SK-N-SH (cell line): Measurements from ENCODE around the gene IQCE. TPM values are rescaled to one million over a fixed set of nuclear protein-coding genes. Genes with fewer than 3 reads are reported as not detected.

Experiments used
- CTCF ChIA-PET: fragments of 300-600, 350-600 bp; formaldehyde crosslinking; extraction: SDS; loops from one replicate; lab custom pipeline; 2021; lab: Yijun Ruan, JAX
- POLR2A ChIA-PET: fragments of 350-600 bp; sonication (Branson Sonifier 250); formaldehyde crosslinking; extraction: SDS; loops from one replicate; lab custom pipeline; 2020; ENCODE audit warnings: antibody characterized with exemption, inconsistent platforms; lab: Yijun Ruan, JAX
- DNase-seq: peaks from one replicate; pipeline ENCODE4 v3.0.0; 2012
- H2AFZ ChIP-seq: fragments of 200-600 bp; sonication (generic); 2 replicates; pipeline ENCODE4 v1.8.1; 2016; ENCODE audit warnings: antibody characterized with exemption, mild to moderate bottlenecking, low read depth
- H3F3A ChIP-seq: fragments of 200-600 bp; sonication (generic); replicated peaks from 2 replicates; pipeline ENCODE3; 2016; ENCODE audit warnings: antibody characterized with exemption, mild to moderate bottlenecking; ENCODE audit not compliant: insufficient read depth
- H3K27ac ChIP-seq, 2 experiments: fragments of 200-500 bp in 1 of 2; fragments of 200-600 bp in 1 of 2; sonication (Bioruptor generic) in 1 of 2; sonication (generic), shearing (Covaris generic) in 1 of 2; 2 replicates each; pipeline versions ENCODE4 v1.5.1 to v1.6.1; 2014 to 2016; ENCODE audit warnings: low read depth in 2 of 2, inconsistent platforms in 1 of 2, low read length in 1 of 2, mild to moderate bottlenecking in 1 of 2, mixed read lengths in 1 of 2
- H3K27me3 ChIP-seq: fragments of 200-600 bp; sonication (generic), shearing (Covaris generic); 2 replicates; pipeline ENCODE4 v1.6.1; 2016; ENCODE audit warnings: mixed run types; ENCODE audit not compliant: insufficient read depth
- H3K36me3 ChIP-seq, 2 experiments: fragments of 200-500 bp in 1 of 2; fragments of 200-600 bp in 1 of 2; sonication (Bioruptor generic) in 1 of 2; sonication (generic) in 1 of 2; replicated peaks in 1 of 2; 2 replicates each; pipeline versions ENCODE3 to v1.5.1; 2014 to 2016; ENCODE audit warnings: low read length in 1 of 2, mild to moderate bottlenecking in 1 of 2; ENCODE audit not compliant: insufficient read depth in 2 of 2, control insufficient read depth in 1 of 2
- H3K4me1 ChIP-seq, 2 experiments: fragments of 200-500 bp in 1 of 2; fragments of 200-600 bp in 1 of 2; sonication (Bioruptor generic) in 1 of 2; sonication (generic), shearing (Covaris generic) in 1 of 2; 2 replicates each; pipeline versions ENCODE4 v1.5.1 to v1.6.1; 2014 to 2016; ENCODE audit warnings: low read depth in 1 of 2, low read length in 1 of 2, mixed run types in 1 of 2; ENCODE audit not compliant: insufficient read depth in 2 of 2, control insufficient read depth in 1 of 2
- H3K4me2 ChIP-seq: fragments of 200-600 bp; sonication (generic), shearing (Covaris generic); 2 replicates; pipeline ENCODE4 v1.6.1; 2017; ENCODE audit warnings: mixed run types
- H3K4me3 ChIP-seq, 2 experiments: fragments of 200-500 bp in 1 of 2; fragments of 200-600 bp in 1 of 2; sonication (Bioruptor generic) in 1 of 2; sonication (generic), shearing (Covaris generic) in 1 of 2; 2 replicates each; pipeline versions ENCODE4 v1.5.1 to v1.8.1; 2014 to 2016; ENCODE audit warnings: low read depth in 2 of 2, inconsistent platforms in 1 of 2, low read length in 1 of 2, mild to moderate bottlenecking in 1 of 2, mixed read lengths in 1 of 2, moderate library complexity in 1 of 2
- H3K79me2 ChIP-seq: fragments of 200-600 bp; sonication (generic); 2 replicates; pipeline ENCODE4 v1.8.1; 2017; ENCODE audit warnings: mild to moderate bottlenecking; ENCODE audit not compliant: insufficient read depth
- H3K9ac ChIP-seq: fragments of 200-600 bp; sonication (generic); 2 replicates; pipeline ENCODE4 v1.6.1; 2017; ENCODE audit warnings: mixed run types
- H3K9me2 ChIP-seq: fragments of 200-600 bp; sonication (generic); 2 replicates; pipeline ENCODE4 v1.6.1; 2017; ENCODE audit warnings: mixed run types
- H3K9me3 ChIP-seq: fragments of 200-600 bp; sonication (generic); 2 replicates; pipeline ENCODE4 v1.6.1; 2017; ENCODE audit warnings: mixed run types, mild to moderate bottlenecking, moderate library complexity
- H4K20me1 ChIP-seq: fragments of 200-600 bp; sonication (generic); 2 replicates; pipeline ENCODE4 v1.6.1; 2017; ENCODE audit warnings: mild to moderate bottlenecking, mixed run types; ENCODE audit not compliant: insufficient read depth
- EP300 ChIP-seq, 2 experiments: IDR thresholded peaks; 2 replicates each; pipeline versions ENCODE4 v1.4.0 to v1.6.1; 2012; ENCODE audit warnings: borderline replicate concordance in 1 of 2, low read depth in 1 of 2, low read length in 1 of 2
- FOXM1 ChIP-seq: IDR thresholded peaks from 2 replicates; pipeline ENCODE4 v1.4.0; 2012; ENCODE audit warnings: low read depth, mild to moderate bottlenecking
- GABPA ChIP-seq: IDR thresholded peaks from 2 replicates; pipeline ENCODE4 v1.4.0; 2012; ENCODE audit warnings: low read depth, mild to moderate bottlenecking
- GATA2 ChIP-seq: sonication (generic); formaldehyde crosslinking; IDR thresholded peaks from 2 replicates; pipeline ENCODE4 v1.5.0; 2020; ENCODE audit warnings: mild to moderate bottlenecking, missing genetic modification reagents
- IRF3 ChIP-seq: fragments of 150-350 bp; IDR thresholded peaks from 2 replicates; pipeline ENCODE4 v1.6.1; 2016; ENCODE audit warnings: mild to moderate bottlenecking, low read depth, low read length
- JUND ChIP-seq: IDR thresholded peaks from 2 replicates; pipeline ENCODE4 v1.4.0; 2012
- MXI1 ChIP-seq: IDR thresholded peaks from 2 replicates; pipeline ENCODE4 v1.6.1; 2012; ENCODE audit warnings: mild to moderate bottlenecking, low read depth, low read length, improper control_type of control experiment
- NFIC ChIP-seq: IDR thresholded peaks from 2 replicates; pipeline ENCODE4 v1.4.0; 2012; ENCODE audit warnings: borderline replicate concordance
- NRF1 ChIP-seq: IDR thresholded peaks from 2 replicates; pipeline ENCODE4 v1.6.1; 2012; ENCODE audit warnings: low read depth, mild to moderate bottlenecking, low read length
- PBX3 ChIP-seq: IDR thresholded peaks from 2 replicates; pipeline ENCODE4; 2012
- POLR2AphosphoS5 ChIP-seq: IDR thresholded peaks from 2 replicates; pipeline ENCODE4 v1.6.1; 2012; ENCODE audit warnings: low read depth, low read length
- RAD21 ChIP-seq: IDR thresholded peaks from 2 replicates; pipeline ENCODE4 v1.6.1; 2012; ENCODE audit warnings: mild to moderate bottlenecking, low read length
- RCOR1 ChIP-seq: fragments of 150-350 bp; IDR thresholded peaks from 2 replicates; pipeline ENCODE4 v1.6.1; 2017; ENCODE audit warnings: antibody characterized with exemption, low read length
- REST ChIP-seq: IDR thresholded peaks from 2 replicates; pipeline ENCODE4 v1.6.1; 2012; ENCODE audit warnings: mild to moderate bottlenecking, low read depth, low read length, moderate library complexity
- RXRA ChIP-seq: IDR thresholded peaks from 2 replicates; pipeline ENCODE4 v1.4.0; 2012; ENCODE audit warnings: low read depth, mild to moderate bottlenecking, borderline replicate concordance
- SMC3 ChIP-seq: IDR thresholded peaks from 2 replicates; pipeline ENCODE4 v1.6.1; 2012; ENCODE audit warnings: low read depth, low read length, improper control_type of control experiment
- TCF12 ChIP-seq: IDR thresholded peaks from 2 replicates; pipeline ENCODE4 v1.4.0; 2012
- TEAD4 ChIP-seq: IDR thresholded peaks from 2 replicates; pipeline ENCODE4 v1.4.0; 2012; ENCODE audit warnings: mild to moderate bottlenecking, borderline replicate concordance; ENCODE audit not compliant: insufficient read depth
- USF2 ChIP-seq: fragments of 150-350 bp; IDR thresholded peaks from 2 replicates; pipeline ENCODE4 v1.6.1; 2017; ENCODE audit warnings: antibody characterized with exemption, low read length, low read depth, borderline replicate concordance
- YY1 ChIP-seq: IDR thresholded peaks from 2 replicates; pipeline ENCODE4 v1.4.0; 2012; ENCODE audit warnings: low read depth, mild to moderate bottlenecking
- ZBTB33 ChIP-seq: IDR thresholded peaks from 2 replicates; pipeline ENCODE4 v1.4.0; 2012; ENCODE audit warnings: low read depth, borderline replicate concordance
- WGBS: methylation state at CpG from one replicate; pipeline ENCODE4 v1.1.6; 2017; ENCODE audit warnings: low lambda C conversion rate; 5-methylcytosine and 5-hydroxymethylcytosine counted together
- polyA plus RNA-seq, 3 experiments: library from polyadenylated mRNA; depleted of rRNA; stranded (reverse); fragments of >200 nt; gene quantifications; 2 replicates each; pipeline ENCODE4 v1.2.3, GENCODE V29; 2012

IQCE gene
- polyA plus RNA-seq, 1 of the 3 experiments (the other 2 are of a cell fraction), result 14.4 TPM

GRCh38 chr7:2587778-2588177 lies 29.0 kb downstream of the IQCE start:
- Histone ChIP-seq H2AFZ (no peak overlapping the region), H3K27ac (no peak overlapping the region), H3K4me1 (no peaks in the 10 kb centered on the region), H4K20me1 (no peaks in the 10 kb centered on the region), H3K27me3 (no peaks in the 10 kb centered on the region), H3K9me3 (no peaks in the 10 kb centered on the region), H3K4me2 (no peak overlapping the region), H3F3A (no peaks in the 10 kb centered on the region), H3K9ac (no peak overlapping the region), H3K9me2 (no peaks in the 10 kb centered on the region), H3K36me3 (peaks cover 20 to 27% of the 10 kb centered on the region in 2 experiments), H3K79me2 (no peaks in the 10 kb centered on the region), H3K4me3 (no peak overlapping the region)
- ChIA-PET POLR2A (no interaction called here), CTCF (interaction anchor here (1.2 to 3.6 kb wide), 2 partner anchors 15 to 20 kb away, joined by 3 to 12 read pairs; no protein-coding TSS in a partner anchor)
- TF ChIP-seq ZBTB33, result no peak
- TF ChIP-seq RXRA, result no peak
- TF ChIP-seq USF2, result no peak
- no peak for TF ChIP-seq EP300 (IDR thresholded peaks at IDR 0.05; ENCODE audit: borderline replicate concordance in 1 of 2, low read depth in 1 of 2, low read length in 1 of 2)
- TF ChIP-seq POLR2AphosphoS5, result no peak
- TF ChIP-seq JUND, result no peak
- no peak for TF ChIP-seq GABPA
- TF ChIP-seq TEAD4, result no peak
- TF ChIP-seq FOXM1, result no peak
- TF ChIP-seq SMC3, result no peak
- no peak for TF ChIP-seq NRF1
- TF ChIP-seq MXI1, result no peak
- TF ChIP-seq NFIC, result no peak
- 95% methylated on average over 17 of the region's 21 CpGs for WGBS
- no peak for DNase-seq

- no peak for DNase-seq
- Histone ChIP-seq H3K4me2 (no peak overlapping the region), H3K9ac (no peak overlapping the region), H3K9me3 (no peaks in the 10 kb centered on the region), H3K4me3 (no peak overlapping the region), H3K27me3 (no peaks in the 10 kb centered on the region), H3K27ac (no peak overlapping the region), H3K79me2 (no peaks in the 10 kb centered on the region), H3F3A (no peaks in the 10 kb centered on the region), H3K4me1 (no peaks in the 10 kb centered on the region), H2AFZ (no peak overlapping the region), H4K20me1 (no peaks in the 10 kb centered on the region), H3K9me2 (no peaks in the 10 kb centered on the region), H3K36me3 (peaks cover 19 to 37% of the 10 kb centered on the region in 2 experiments)
- CTCF ChIA-PET, result interaction anchor here (0.7 to 2.3 kb wide), 6 partner anchors 10 to 121 kb away, joined by 3 to 7 read pairs (median 4); no protein-coding TSS in a partner anchor
- 95% methylated on average over 16 of the region's 16 CpGs for WGBS
- POLR2A ChIA-PET, result interaction anchor here (0.7 kb wide), 1 partner anchor 42 kb away, joined by 3 read pairs; no protein-coding TSS in a partner anchor
- no peak for TF ChIP-seq REST
- no peak for TF ChIP-seq EP300 (IDR thresholded peaks at IDR 0.05; ENCODE audit: borderline replicate concordance in 1 of 2, low read depth in 1 of 2, low read length in 1 of 2)
- no peak for TF ChIP-seq RAD21
- no peak for TF ChIP-seq IRF3
- TF ChIP-seq RCOR1, result no peak
- no peak for TF ChIP-seq POLR2AphosphoS5
- no peak for TF ChIP-seq GATA2 (CRISPR knock-in tag)
- TF ChIP-seq TCF12, result no peak
- TF ChIP-seq PBX3, result no peak
- no peak for TF ChIP-seq YY1
These were observed 30.6 kb downstream of the IQCE start for GRCh38 chr7:2589341-2589740.
